Measurements from ENCODE around the gene RCVRN. TPM values are rescaled to one million over a fixed set of nuclear protein-coding genes. Genes with fewer than 3 reads are reported as not detected.

RCVRN gene
- total RNA-seq, 1 experiment from 2014 or later = not detected

DNA sequence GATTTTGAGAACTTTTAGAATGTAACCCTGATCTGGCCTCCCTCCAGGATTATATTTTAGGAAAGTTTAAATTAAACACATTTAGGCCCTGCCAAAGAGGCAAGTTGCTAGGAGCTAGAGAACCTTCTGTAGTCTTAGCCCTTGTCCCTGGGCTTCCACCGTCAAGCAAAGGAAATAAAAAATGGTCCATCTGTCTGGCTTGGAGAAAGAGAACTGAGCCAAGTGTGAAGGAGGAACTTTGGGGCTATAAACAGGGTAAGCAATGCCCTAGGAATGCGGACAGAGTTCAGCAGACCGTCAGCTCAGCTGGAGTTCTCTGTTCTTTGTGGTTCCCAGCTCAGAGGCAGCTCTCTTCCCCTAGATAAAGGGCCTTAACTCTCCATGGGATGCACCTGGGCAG is 29.6 kb downstream of the RCVRN start:
- no peak for DNase-seq (ENCODE audit: unreplicated experiment)
- intact Hi-C loops (cut with micrococcal nuclease) = no loop called here
- H3K36me3 Mint-ChIP-seq (ENCODE audit: insufficient read depth, unreplicated experiment) = no peaks in the 10 kb centered on the region
- no peaks in the 10 kb centered on the region for H3K27me3 Mint-ChIP-seq (ENCODE audit: insufficient read depth, unreplicated experiment)
- BruUV-seq (replicated peaks) = no TSS peak
- no peaks in the 10 kb centered on the region for H3K9me3 Mint-ChIP-seq (ENCODE audit: unreplicated experiment)
- TF ChIP-seq, protein P1, sequence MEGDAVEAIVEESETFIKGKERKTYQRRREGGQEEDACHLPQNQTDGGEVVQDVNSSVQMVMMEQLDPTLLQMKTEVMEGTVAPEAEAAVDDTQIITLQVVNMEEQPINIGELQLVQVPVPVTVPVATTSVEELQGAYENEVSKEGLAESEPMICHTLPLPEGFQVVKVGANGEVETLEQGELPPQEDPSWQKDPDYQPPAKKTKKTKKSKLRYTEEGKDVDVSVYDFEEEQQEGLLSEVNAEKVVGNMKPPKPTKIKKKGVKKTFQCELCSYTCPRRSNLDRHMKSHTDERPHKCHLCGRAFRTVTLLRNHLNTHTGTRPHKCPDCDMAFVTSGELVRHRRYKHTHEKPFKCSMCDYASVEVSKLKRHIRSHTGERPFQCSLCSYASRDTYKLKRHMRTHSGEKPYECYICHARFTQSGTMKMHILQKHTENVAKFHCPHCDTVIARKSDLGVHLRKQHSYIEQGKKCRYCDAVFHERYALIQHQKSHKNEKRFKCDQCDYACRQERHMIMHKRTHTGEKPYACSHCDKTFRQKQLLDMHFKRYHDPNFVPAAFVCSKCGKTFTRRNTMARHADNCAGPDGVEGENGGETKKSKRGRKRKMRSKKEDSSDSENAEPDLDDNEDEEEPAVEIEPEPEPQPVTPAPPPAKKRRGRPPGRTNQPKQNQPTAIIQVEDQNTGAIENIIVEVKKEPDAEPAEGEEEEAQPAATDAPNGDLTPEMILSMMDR (IDR thresholded peaks at IDR 0.05; ENCODE audit: unreplicated experiment) = no peak
- H3K27ac Mint-ChIP-seq (ENCODE audit: low read depth, unreplicated experiment) = no peak overlapping the region
- ChIA-PET POLR2A (no interaction called here), CTCF (interaction anchor here (0.6 to 0.9 kb wide), 4 partner anchors 81 to 497 kb away, joined by 3 to 4 read pairs (median 3); partner anchors contain the start of gene MYH13)
- no peak overlapping the region for H3K4me3 Mint-ChIP-seq (ENCODE audit: unreplicated experiment)
- peaks cover under 1% of the 10 kb centered on the region for H3K4me1 Mint-ChIP-seq (ENCODE audit: insufficient read depth, unreplicated experiment)

DNA sequence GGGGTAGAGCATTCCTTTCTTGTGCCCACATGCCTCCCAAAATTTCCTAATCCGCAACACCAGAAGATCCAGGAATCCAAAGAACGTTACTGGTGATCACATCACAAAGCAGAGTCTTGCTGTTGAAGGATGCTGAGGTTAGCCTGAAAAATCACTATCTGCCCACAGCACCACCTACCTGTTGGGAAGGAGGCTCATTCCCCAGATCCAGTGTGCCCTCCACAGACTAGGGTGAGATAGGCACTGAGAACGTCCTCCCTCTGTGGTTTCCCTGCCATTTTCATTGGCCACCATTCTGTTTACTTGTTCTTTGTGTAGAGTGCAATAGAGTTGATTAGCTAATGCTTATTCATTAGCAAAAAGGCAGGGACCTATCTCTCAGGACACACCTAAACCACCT is 30.3 kb downstream of the RCVRN start:
- POLR2A ChIA-PET = no interaction called here
- intact Hi-C loops (cut with micrococcal nuclease) = no loop called here
- H3K4me1 Mint-ChIP-seq (ENCODE audit: insufficient read depth, unreplicated experiment) = no peaks in the 10 kb centered on the region
- TF ChIP-seq, protein P1 (IDR thresholded peaks at IDR 0.05; ENCODE audit: unreplicated experiment) = no peak
- H3K9me3 Mint-ChIP-seq (ENCODE audit: unreplicated experiment) = peaks cover 2% of the 10 kb centered on the region
- H3K4me3 Mint-ChIP-seq (ENCODE audit: unreplicated experiment) = no peak overlapping the region
- BruUV-seq (replicated peaks) = no TSS peak
- no peaks in the 10 kb centered on the region for H3K36me3 Mint-ChIP-seq (ENCODE audit: insufficient read depth, unreplicated experiment)
- DNase-seq (ENCODE audit: unreplicated experiment) = no peak
- H3K27ac Mint-ChIP-seq (ENCODE audit: low read depth, unreplicated experiment) = no peak overlapping the region
- CTCF ChIA-PET = interaction anchor here (0.6 to 0.8 kb wide), 2 partner anchors 80 to 498 kb away, joined by 3 to 4 read pairs; partner anchors contain the start of gene MYH13
- no peaks in the 10 kb centered on the region for H3K27me3 Mint-ChIP-seq (ENCODE audit: insufficient read depth, unreplicated experiment)

DNA sequence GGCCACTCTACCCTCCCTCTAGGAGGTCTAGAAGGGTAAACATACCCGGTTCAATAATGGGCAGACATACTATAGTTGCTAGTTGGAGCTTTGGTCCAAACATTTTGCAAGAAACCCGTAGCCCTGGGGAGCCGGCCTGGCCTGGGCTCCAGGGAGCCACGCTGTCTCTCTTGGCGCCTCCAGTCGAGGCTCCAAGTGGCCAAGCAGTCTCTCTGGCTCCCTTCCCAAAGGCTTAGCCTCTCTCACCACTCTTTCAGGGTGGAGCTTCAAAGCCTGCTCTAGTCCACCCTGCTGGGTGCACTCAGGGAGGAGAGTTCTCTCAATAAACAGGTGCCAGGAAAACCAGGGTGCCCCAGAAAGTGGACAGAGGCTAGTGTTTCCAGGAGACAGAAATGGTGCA is 32.2 kb downstream of the RCVRN start:
- H3K27me3 Mint-ChIP-seq (ENCODE audit: insufficient read depth, unreplicated experiment) = no peaks in the 10 kb centered on the region
- ChIA-PET CTCF (no interaction called here), POLR2A (no interaction called here)
- no peak overlapping the region for H3K27ac Mint-ChIP-seq (ENCODE audit: low read depth, unreplicated experiment)
- no peak for DNase-seq (ENCODE audit: unreplicated experiment)
- H3K4me1 Mint-ChIP-seq (ENCODE audit: insufficient read depth, unreplicated experiment) = no peaks in the 10 kb centered on the region
- TF ChIP-seq, protein P1 (IDR thresholded peaks at IDR 0.05; ENCODE audit: unreplicated experiment) = no peak
- peaks cover 13% of the 10 kb centered on the region for H3K9me3 Mint-ChIP-seq (ENCODE audit: unreplicated experiment)
- BruUV-seq (replicated peaks) = no TSS peak
- no peak overlapping the region for H3K4me3 Mint-ChIP-seq (ENCODE audit: unreplicated experiment)
- H3K36me3 Mint-ChIP-seq (ENCODE audit: insufficient read depth, unreplicated experiment) = no peaks in the 10 kb centered on the region
- intact Hi-C loops (cut with micrococcal nuclease) = no loop called here

DNA sequence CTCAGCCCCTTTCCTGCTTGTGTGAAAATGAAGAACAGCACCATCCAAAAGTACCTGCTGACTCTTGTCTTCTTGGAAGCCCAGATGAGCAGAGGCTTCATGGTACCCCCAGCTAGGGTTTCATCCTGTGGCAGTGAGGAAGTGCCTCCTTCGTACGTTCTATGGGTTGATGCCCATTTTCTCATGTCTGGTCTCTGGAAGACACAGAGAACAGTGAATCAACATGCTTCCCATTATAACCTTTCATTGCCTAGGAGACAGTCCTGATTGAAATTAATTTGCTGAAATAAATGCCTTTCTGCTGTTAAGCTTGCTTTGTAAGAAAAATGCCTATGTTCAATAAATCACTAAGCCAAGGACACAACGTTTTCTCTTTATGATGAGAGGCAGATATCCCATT is 36.5 kb downstream of the RCVRN start:
- Mint-ChIP-seq H3K9me3 (ENCODE audit: unreplicated experiment) (peaks cover 26% of the 10 kb centered on the region), H3K4me1 (ENCODE audit: insufficient read depth, unreplicated experiment) (no peaks in the 10 kb centered on the region), H3K36me3 (ENCODE audit: insufficient read depth, unreplicated experiment) (no peaks in the 10 kb centered on the region), H3K27me3 (ENCODE audit: insufficient read depth, unreplicated experiment) (no peaks in the 10 kb centered on the region), H3K4me3 (ENCODE audit: unreplicated experiment) (no peak overlapping the region), H3K27ac (ENCODE audit: low read depth, unreplicated experiment) (no peak overlapping the region)
- intact Hi-C loops (cut with micrococcal nuclease) = no loop called here
- TF ChIP-seq, protein P1 (IDR thresholded peaks at IDR 0.05; ENCODE audit: unreplicated experiment) = no peak
- no peak for DNase-seq (ENCODE audit: unreplicated experiment)
- BruUV-seq (replicated peaks) = no TSS peak
- CTCF ChIA-PET = no interaction called here
- POLR2A ChIA-PET = no interaction called here
